Measurements from ENCODE around the gene UNC119. TPM values are rescaled to one million over a fixed set of nuclear protein-coding genes. Genes with fewer than 3 reads are reported as not detected.

UNC119 gene
- polyA plus RNA-seq, 1 experiment, result 54.3 TPM

- DNase-seq (ENCODE audit: low read depth, low spot score), result no peak
- Histone ChIP-seq H3K27me3 (ENCODE audit: control insufficient read depth, insufficient read depth, low read length) (peaks cover 37% of the 10 kb centered on the region), H3K27ac (ENCODE audit: low read depth, low read length) (no peak overlapping the region), H3K9me3 (ENCODE audit: control insufficient read depth, insufficient read depth, low read length) (no peaks in the 10 kb centered on the region), H3K4me3 (ENCODE audit: low read depth, low read length) (no peak overlapping the region)
- TF ChIP-seq, protein P1, sequence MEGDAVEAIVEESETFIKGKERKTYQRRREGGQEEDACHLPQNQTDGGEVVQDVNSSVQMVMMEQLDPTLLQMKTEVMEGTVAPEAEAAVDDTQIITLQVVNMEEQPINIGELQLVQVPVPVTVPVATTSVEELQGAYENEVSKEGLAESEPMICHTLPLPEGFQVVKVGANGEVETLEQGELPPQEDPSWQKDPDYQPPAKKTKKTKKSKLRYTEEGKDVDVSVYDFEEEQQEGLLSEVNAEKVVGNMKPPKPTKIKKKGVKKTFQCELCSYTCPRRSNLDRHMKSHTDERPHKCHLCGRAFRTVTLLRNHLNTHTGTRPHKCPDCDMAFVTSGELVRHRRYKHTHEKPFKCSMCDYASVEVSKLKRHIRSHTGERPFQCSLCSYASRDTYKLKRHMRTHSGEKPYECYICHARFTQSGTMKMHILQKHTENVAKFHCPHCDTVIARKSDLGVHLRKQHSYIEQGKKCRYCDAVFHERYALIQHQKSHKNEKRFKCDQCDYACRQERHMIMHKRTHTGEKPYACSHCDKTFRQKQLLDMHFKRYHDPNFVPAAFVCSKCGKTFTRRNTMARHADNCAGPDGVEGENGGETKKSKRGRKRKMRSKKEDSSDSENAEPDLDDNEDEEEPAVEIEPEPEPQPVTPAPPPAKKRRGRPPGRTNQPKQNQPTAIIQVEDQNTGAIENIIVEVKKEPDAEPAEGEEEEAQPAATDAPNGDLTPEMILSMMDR (IDR thresholded peaks at IDR 0.05; ENCODE audit: low read depth, low read length), result no peak
- POLR2A ChIA-PET, result no interaction called here
- CTCF ChIA-PET, result no interaction called here
These were observed 36.9 kb downstream of the UNC119 start for GRCh38 chr17:28515518-28515917.

DNA sequence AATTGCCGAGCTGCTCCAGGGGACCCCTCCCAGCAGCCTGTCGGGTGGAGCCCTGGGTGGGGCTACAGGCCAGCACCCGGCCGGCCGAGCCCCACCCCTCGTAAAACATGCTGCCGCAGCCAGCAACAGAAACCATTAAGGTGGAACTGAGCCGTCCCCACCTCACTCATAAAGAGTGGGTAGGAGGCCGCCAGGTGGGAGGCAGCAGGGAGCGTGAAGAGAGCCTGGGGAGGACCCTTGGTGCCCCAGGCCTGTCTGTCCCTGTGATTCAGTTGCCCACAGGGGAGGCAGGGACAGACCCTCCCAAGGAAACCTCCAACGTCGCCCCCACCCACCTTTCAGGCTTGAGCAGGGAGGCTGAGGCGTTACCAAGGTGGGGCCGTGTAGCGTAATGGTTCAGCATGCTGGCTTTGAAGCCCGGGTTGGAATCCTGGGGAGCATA, 37.8 kb downstream of the UNC119 start:
- Histone ChIP-seq H3K4me3 (ENCODE audit: low read depth, low read length) (no peak overlapping the region), H3K27me3 (ENCODE audit: control insufficient read depth, insufficient read depth, low read length) (peaks cover 38% of the 10 kb centered on the region), H3K9me3 (ENCODE audit: control insufficient read depth, insufficient read depth, low read length) (no peaks in the 10 kb centered on the region), H3K27ac (ENCODE audit: low read depth, low read length) (no peak overlapping the region)
- POLR2A ChIA-PET, result no interaction called here
- no peak for DNase-seq (ENCODE audit: low read depth, low spot score)
- TF ChIP-seq, protein P1 (IDR thresholded peaks at IDR 0.05; ENCODE audit: low read depth, low read length), result no peak
- CTCF ChIA-PET, result no interaction called here

DNA sequence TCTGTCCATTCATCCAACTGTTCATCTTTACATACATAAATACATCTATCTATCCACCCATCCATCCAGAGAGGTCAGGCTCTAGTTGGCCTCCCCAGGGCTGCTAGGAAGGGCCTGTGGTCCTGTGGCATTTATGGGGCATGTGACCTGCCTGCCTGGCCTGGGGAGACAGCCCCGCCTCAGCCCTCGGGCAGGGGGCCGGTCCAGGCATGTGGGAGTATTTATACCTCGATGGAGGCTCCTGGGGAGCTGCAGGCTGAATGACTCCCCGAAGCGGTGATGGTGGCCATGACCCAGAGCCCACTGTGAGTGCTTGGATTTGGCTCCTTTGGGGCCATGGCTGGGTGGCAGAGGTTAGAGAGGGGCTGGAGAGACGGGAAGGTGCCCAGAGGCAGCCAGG, 38.9 kb downstream of the UNC119 start:
- Histone ChIP-seq H3K27ac (ENCODE audit: low read depth, low read length) (no peak overlapping the region), H3K27me3 (ENCODE audit: control insufficient read depth, insufficient read depth, low read length) (peaks cover 48% of the 10 kb centered on the region), H3K9me3 (ENCODE audit: control insufficient read depth, insufficient read depth, low read length) (no peaks in the 10 kb centered on the region), H3K4me3 (ENCODE audit: low read depth, low read length) (no peak overlapping the region)
- TF ChIP-seq, protein P1 (IDR thresholded peaks at IDR 0.05; ENCODE audit: low read depth, low read length), result no peak
- ChIA-PET CTCF (no interaction called here), POLR2A (no interaction called here)
- DNase-seq (ENCODE audit: low read depth, low spot score), result no peak

GRCh38 chr17:28511858-28512461, 40.5 kb downstream of the UNC119 start:
- TF ChIP-seq, protein P1 (IDR thresholded peaks at IDR 0.05; ENCODE audit: low read depth, low read length), result no peak
- ChIA-PET POLR2A (no interaction called here), CTCF (no interaction called here)
- DNase-seq (ENCODE audit: low read depth, low spot score), result no peak
- Histone ChIP-seq H3K9me3 (ENCODE audit: control insufficient read depth, insufficient read depth, low read length) (no peaks in the 10 kb centered on the region), H3K4me3 (ENCODE audit: low read depth, low read length) (no peak overlapping the region), H3K27ac (ENCODE audit: low read depth, low read length) (no peak overlapping the region), H3K27me3 (ENCODE audit: control insufficient read depth, insufficient read depth, low read length) (peaks cover 59% of the 10 kb centered on the region)

GRCh38 chr17:28509789-28510188, 42.6 kb downstream of the UNC119 start:
- DNase-seq (ENCODE audit: low read depth, low spot score), result no peak
- H3K4me3 ChIP-seq (ENCODE audit: low read depth, low read length), result no peak overlapping the region
- ChIA-PET POLR2A (no interaction called here), CTCF (no interaction called here)
- no peak overlapping the region for H3K27ac ChIP-seq (ENCODE audit: low read depth, low read length)
- TF ChIP-seq, protein P1 (IDR thresholded peaks at IDR 0.05; ENCODE audit: low read depth, low read length), result no peak
- H3K9me3 ChIP-seq (ENCODE audit: control insufficient read depth, insufficient read depth, low read length), result no peaks in the 10 kb centered on the region
- H3K27me3 ChIP-seq (ENCODE audit: control insufficient read depth, insufficient read depth, low read length), result peaks cover 79% of the 10 kb centered on the region
